MCF 10A (cell line): ENCODE measurements around the gene CYP1B1. TPM values are rescaled to one million over a fixed set of nuclear protein-coding genes. Genes with fewer than 3 reads are reported as not detected.

Experiments used
- BruUV-seq: library from RNA; stranded (reverse); fragments of 400-500 nt; replicated peaks from 2 replicates; lab custom pipeline; 2021; lab: Mats Ljungman, UMichigan
- CTCF ChIA-PET: fragments of 300-600 bp; sonication (Branson Sonifier 250); formaldehyde crosslinking; extraction: SDS; loops from one replicate; lab custom pipeline; 2021; ENCODE audit warnings: antibody characterized with exemption, inconsistent platforms; lab: Yijun Ruan, JAX
- POLR2A ChIA-PET: fragments of 300-600, 350-650 bp; sonication (Branson Sonifier 250); formaldehyde crosslinking; extraction: SDS; loops from one replicate; lab custom pipeline; 2020; ENCODE audit warnings: antibody characterized with exemption, inconsistent platforms; lab: Yijun Ruan, JAX
- DNase-seq: peaks from one replicate; pipeline ENCODE4 v3.0.0-alpha.2; 2018; ENCODE audit not compliant: unreplicated experiment
- H3K27ac Mint-ChIP-seq: one replicate; pipeline ENCODE4 v1.8.0; 2022; ENCODE audit warnings: mild to moderate bottlenecking, low read depth, mixed read lengths; ENCODE audit not compliant: unreplicated experiment
- H3K27me3 Mint-ChIP-seq: one replicate; pipeline ENCODE4 v1.8.0; 2022; ENCODE audit warnings: mixed read lengths; ENCODE audit not compliant: insufficient read depth, unreplicated experiment
- H3K36me3 Mint-ChIP-seq: one replicate; pipeline ENCODE4 v1.8.0; 2022; ENCODE audit warnings: mild to moderate bottlenecking, moderate library complexity, mixed read lengths; ENCODE audit not compliant: insufficient read depth, unreplicated experiment
- H3K4me1 Mint-ChIP-seq: one replicate; pipeline ENCODE4 v1.8.0; 2022; ENCODE audit warnings: mixed read lengths; ENCODE audit not compliant: insufficient read depth, unreplicated experiment
- H3K4me3 Mint-ChIP-seq: one replicate; pipeline ENCODE4 v1.8.0; 2022; ENCODE audit warnings: mild to moderate bottlenecking, moderate library complexity, mixed read lengths; ENCODE audit not compliant: unreplicated experiment
- H3K9me3 Mint-ChIP-seq: one replicate; pipeline ENCODE4 v1.8.0; 2022; ENCODE audit warnings: mixed read lengths; ENCODE audit not compliant: unreplicated experiment
- intact Hi-C: fragments of 100-400 bp; cut with micrococcal nuclease; formaldehyde crosslinking; loops from 2 replicates; pipeline ENCODE4 v1.14.1; 2022
- total RNA-seq: library from RNA; stranded (reverse); gene quantifications from 2 replicates; pipeline ENCODE4 v1.2.3, GENCODE V29; 2022
- TF ChIP-seq, protein P1 (sequence below): fragments of 200-600 bp; IDR thresholded peaks from one replicate; pipeline ENCODE4 v1.8.0; 2022; ENCODE audit warnings: antibody characterized with exemption, mild to moderate bottlenecking; ENCODE audit not compliant: unreplicated experiment

CYP1B1 gene
- total RNA-seq, 1 experiment from 2014 or later: 37.2 TPM

DNA sequence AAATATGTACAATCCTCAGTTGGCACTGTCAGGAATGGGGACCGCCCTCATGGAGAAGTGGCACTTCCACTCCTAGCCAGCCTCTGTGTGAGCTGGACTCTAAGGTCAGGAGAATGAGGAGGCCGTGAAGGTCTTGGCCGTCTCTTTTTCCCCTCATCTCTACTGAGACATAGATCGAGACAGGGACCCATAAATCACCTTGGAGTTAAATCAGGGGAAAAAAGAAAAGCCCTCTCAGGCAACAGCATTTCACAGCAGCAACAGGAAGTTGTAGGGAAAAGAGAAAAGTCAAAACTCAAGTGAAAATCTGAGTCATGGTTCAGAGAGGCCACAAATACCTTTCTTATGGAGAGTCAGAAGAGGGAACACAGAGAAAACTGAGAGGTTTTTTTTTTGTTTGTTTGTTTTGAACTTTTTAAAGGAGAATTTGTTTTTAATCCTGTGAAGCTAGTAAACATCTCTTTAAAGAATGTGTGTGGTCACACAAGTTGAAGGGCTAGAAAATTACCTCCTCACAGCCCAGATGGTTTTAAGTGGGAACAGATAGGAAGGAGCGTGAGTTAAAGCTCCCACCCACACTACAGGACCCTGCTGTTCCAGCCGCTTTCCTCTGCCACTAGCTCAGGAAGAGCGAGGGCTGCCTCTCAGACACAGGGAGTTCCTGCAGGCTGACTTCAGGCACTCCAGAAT, 30.6 kb upstream of the CYP1B1 start:
- Mint-ChIP-seq H3K27me3 (no peaks in the 10 kb centered on the region), H3K4me3 (no peak overlapping the region), H3K4me1 (peaks cover 26% of the 10 kb centered on the region), H3K36me3 (peaks cover 20% of the 10 kb centered on the region), H3K9me3 (peaks cover 5% of the 10 kb centered on the region), H3K27ac (peak overlapping the region; percentile 80)
- intact Hi-C loops: no loop called here
- TF ChIP-seq, protein P1, sequence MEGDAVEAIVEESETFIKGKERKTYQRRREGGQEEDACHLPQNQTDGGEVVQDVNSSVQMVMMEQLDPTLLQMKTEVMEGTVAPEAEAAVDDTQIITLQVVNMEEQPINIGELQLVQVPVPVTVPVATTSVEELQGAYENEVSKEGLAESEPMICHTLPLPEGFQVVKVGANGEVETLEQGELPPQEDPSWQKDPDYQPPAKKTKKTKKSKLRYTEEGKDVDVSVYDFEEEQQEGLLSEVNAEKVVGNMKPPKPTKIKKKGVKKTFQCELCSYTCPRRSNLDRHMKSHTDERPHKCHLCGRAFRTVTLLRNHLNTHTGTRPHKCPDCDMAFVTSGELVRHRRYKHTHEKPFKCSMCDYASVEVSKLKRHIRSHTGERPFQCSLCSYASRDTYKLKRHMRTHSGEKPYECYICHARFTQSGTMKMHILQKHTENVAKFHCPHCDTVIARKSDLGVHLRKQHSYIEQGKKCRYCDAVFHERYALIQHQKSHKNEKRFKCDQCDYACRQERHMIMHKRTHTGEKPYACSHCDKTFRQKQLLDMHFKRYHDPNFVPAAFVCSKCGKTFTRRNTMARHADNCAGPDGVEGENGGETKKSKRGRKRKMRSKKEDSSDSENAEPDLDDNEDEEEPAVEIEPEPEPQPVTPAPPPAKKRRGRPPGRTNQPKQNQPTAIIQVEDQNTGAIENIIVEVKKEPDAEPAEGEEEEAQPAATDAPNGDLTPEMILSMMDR: no peak
- CTCF ChIA-PET: interaction anchor here (0.6 to 2.5 kb wide), 6 partner anchors 10 to 122 kb away, joined by 3 to 8 read pairs (median 3); no protein-coding TSS in a partner anchor
- POLR2A ChIA-PET: interaction anchor here (1.8 to 5.3 kb wide), 5 partner anchors 9 to 41 kb away, joined by 5 to 86 read pairs (median 10); partner anchors contain the start of gene CYP1B1
- BruUV-seq: no TSS peak
- no peak for DNase-seq

DNA sequence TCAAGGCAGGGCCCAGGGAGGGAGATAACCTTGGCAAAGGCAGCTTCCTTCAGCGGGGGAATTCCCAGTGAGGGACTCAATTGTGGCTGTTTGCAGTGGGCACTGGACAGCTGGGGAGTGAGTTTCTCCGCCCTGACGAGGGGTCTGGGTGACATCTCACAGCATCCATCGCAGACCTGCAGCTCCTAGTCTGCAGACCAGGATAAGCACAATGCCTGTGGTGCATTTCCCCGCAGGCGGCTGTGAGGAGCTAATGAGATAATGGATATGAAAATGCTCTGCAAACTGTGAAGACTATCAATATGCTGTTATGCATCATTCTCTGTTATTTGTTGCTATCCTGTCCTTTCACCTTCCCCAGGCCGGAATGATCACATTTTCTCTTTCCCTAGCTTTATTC, 30.0 kb upstream of the CYP1B1 start:
- ChIA-PET CTCF (interaction anchor here (0.8 to 2.5 kb wide), 3 partner anchors 11 to 29 kb away, joined by 3 to 8 read pairs (median 6); no protein-coding TSS in a partner anchor), POLR2A (interaction anchor here (1.8 to 5.3 kb wide), 5 partner anchors 10 to 41 kb away, joined by 5 to 86 read pairs (median 10); partner anchors contain the start of gene CYP1B1)
- H3K9me3 Mint-ChIP-seq: peaks cover 5% of the 10 kb centered on the region
- BruUV-seq: no TSS peak
- no peak overlapping the region for H3K4me3 Mint-ChIP-seq
- H3K27me3 Mint-ChIP-seq: no peaks in the 10 kb centered on the region
- peaks cover 19% of the 10 kb centered on the region for H3K36me3 Mint-ChIP-seq
- intact Hi-C loops: no loop called here
- TF ChIP-seq, protein P1: no peak
- peak overlapping the region; percentile 80 for H3K27ac Mint-ChIP-seq
- no peak for DNase-seq
- H3K4me1 Mint-ChIP-seq: peaks cover 26% of the 10 kb centered on the region

DNA sequence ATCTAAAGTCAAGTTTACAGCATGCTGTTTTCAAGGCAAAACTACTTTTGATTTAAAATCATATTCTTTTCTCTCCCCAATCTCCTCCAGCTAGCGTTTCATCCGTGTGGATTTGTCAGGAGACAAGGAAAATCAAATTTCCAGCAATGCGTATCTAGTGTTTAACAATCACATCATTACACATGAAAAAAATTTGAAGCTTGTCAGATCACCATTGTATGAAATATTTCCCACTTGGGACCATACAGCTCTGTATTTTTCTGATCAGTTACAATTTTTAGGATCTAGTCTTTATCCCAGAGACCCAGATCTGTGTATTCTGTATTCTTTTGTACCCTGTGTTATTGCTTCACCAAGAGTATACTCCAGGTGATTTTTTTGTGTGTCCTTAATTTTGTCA, 28.6 kb upstream of the CYP1B1 start:
- TF ChIP-seq, protein P1: no peak
- H3K4me3 Mint-ChIP-seq: no peak overlapping the region
- H3K9me3 Mint-ChIP-seq: peaks cover 5% of the 10 kb centered on the region
- ChIA-PET CTCF (interaction anchor here (1.2 kb wide), 1 partner anchor 28 kb away, joined by 3 read pairs; no protein-coding TSS in a partner anchor), POLR2A (interaction anchor here (0.6 to 4.2 kb wide), 6 partner anchors 9 to 170 kb away, joined by 3 to 21 read pairs (median 4); partner anchors contain the start of gene CYP1B1)
- intact Hi-C loops: no loop called here
- H3K36me3 Mint-ChIP-seq: peaks cover 14% of the 10 kb centered on the region
- peaks cover 23% of the 10 kb centered on the region for H3K4me1 Mint-ChIP-seq
- no peak overlapping the region for H3K27ac Mint-ChIP-seq
- no peaks in the 10 kb centered on the region for H3K27me3 Mint-ChIP-seq
- DNase-seq: no peak
- BruUV-seq: no TSS peak

DNA sequence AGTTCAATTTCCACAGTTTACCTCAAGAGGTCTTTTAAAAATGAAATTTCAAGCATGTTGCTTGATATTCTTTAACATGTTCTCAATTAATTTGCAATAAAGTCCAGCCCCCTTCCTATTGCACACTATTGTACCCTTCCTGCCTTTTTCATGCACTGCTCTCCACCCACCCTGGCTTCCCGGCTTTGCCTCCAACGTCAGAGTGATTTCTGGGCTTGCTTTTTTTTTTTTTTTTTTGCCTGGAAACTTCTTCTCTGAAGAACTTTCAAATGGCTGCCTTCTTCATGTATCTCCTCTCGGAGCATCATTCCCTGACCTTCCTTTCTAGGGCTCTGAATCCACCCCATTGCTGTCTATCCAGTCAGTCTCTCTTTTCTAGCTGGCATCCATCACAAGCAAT, 24.4 kb upstream of the CYP1B1 start:
- Mint-ChIP-seq H3K27me3 (no peaks in the 10 kb centered on the region), H3K27ac (no peak overlapping the region), H3K4me3 (no peak overlapping the region), H3K36me3 (peaks cover 7% of the 10 kb centered on the region), H3K4me1 (peaks cover 37% of the 10 kb centered on the region), H3K9me3 (peaks cover 5% of the 10 kb centered on the region)
- TF ChIP-seq, protein P1: no peak
- no peak for DNase-seq
- no TSS peak for BruUV-seq
- POLR2A ChIA-PET: interaction anchor here (0.6 to 1.1 kb wide), 3 partner anchors 9 to 651 kb away, joined by 3 to 5 read pairs (median 4); partner anchors contain the start of gene SRSF7
- intact Hi-C loops: no loop called here
- CTCF ChIA-PET: interaction anchor here (0.6 kb wide), 1 partner anchor 20 kb away, joined by 4 read pairs; no protein-coding TSS in a partner anchor
